ENCODE measurements around the gene MYO1B.

- TF ChIP-seq CTCF (IDR thresholded peaks at IDR 0.05) (no peak), EP300 (IDR thresholded peaks at IDR 0.05) (no peak), POLR2A (IDR thresholded peaks at IDR 0.05) (no peak)
Measured at GRCh38 chr2:191249156-191249813, 4.1 kb downstream of the MYO1B start.
